ENCODE results near the gene GNAL. TPM values are rescaled to one million over a fixed set of nuclear protein-coding genes. Genes with fewer than 3 reads are reported as not detected.

Gene GNAL
- total and polyA plus RNA-seq, 3 donors from 2014 or later, result 11.6 to 12.8 (median 12.1) TPM

DNA sequence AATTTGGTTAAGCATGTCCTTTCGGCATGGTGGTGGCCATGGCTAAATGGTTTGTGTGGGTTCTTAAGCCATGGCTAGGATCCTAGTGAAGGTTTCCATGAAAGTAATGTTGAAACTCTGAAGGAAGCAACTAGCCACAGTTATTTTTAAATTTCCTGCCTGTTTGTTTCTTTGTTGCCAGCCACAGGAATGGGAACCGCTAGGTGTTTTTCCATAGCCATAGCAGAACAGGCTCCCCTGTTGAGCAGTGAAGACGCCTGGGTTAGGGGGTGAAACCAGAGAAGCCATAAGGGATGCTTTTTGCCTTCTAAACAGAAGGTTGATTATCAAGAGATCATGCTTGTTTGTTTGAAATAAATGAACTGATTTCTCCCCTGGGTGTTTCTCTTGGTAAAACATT, 102.1 kb downstream of the GNAL start:
- H3K36me3 ChIP-seq (ENCODE audit: low read depth, missing control alignments), result no peaks in the 10 kb centered on the region
- H3K9me3 ChIP-seq, result no peaks in the 10 kb centered on the region
- no peak overlapping the region for H3K4me3 ChIP-seq
- DNase-seq, result no peak
- TF ChIP-seq, protein P1, sequence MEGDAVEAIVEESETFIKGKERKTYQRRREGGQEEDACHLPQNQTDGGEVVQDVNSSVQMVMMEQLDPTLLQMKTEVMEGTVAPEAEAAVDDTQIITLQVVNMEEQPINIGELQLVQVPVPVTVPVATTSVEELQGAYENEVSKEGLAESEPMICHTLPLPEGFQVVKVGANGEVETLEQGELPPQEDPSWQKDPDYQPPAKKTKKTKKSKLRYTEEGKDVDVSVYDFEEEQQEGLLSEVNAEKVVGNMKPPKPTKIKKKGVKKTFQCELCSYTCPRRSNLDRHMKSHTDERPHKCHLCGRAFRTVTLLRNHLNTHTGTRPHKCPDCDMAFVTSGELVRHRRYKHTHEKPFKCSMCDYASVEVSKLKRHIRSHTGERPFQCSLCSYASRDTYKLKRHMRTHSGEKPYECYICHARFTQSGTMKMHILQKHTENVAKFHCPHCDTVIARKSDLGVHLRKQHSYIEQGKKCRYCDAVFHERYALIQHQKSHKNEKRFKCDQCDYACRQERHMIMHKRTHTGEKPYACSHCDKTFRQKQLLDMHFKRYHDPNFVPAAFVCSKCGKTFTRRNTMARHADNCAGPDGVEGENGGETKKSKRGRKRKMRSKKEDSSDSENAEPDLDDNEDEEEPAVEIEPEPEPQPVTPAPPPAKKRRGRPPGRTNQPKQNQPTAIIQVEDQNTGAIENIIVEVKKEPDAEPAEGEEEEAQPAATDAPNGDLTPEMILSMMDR (IDR thresholded peaks at IDR 0.05), result no peak
- TF ChIP-seq POLR2A (IDR thresholded peaks at IDR 0.05), result no peak
- no peaks in the 10 kb centered on the region for H3K27me3 ChIP-seq
- H3K4me1 ChIP-seq, result no peaks in the 10 kb centered on the region
- no peak overlapping the region for H3K27ac ChIP-seq
- whole genome bisulfite sequencing, 2 donors, result 67 to 77% methylated on average over 3 of the region's 3 CpGs
- intact Hi-C loops (cut with DNase I; ENCODE audit: low total_unique reads), result no loop called here

DNA sequence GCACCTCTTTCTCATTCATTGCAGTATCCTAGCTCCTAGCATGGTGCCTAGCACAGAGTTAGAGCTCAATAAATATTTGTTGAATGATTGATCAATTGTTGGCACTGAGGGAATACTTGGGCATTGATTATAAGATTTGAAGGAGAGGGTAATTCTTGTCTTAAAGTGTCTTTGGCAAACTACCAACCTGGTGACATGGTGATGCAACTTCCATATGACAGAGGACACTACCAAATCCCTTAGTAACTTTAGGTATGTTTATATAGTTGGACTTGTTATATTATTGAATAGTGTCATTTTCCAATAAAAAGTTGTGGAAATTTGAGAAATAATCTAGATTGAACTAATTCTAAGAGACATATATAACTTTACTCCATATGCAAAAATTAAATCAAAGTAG, 103.6 kb downstream of the GNAL start:
- no peaks in the 10 kb centered on the region for H3K9me3 ChIP-seq
- H3K36me3 ChIP-seq (ENCODE audit: low read depth, missing control alignments), result no peaks in the 10 kb centered on the region
- intact Hi-C loops (cut with DNase I; ENCODE audit: low total_unique reads), result no loop called here
- TF ChIP-seq, protein P1 (IDR thresholded peaks at IDR 0.05), result no peak
- no peak for TF ChIP-seq POLR2A (IDR thresholded peaks at IDR 0.05)
- DNase-seq, result no peak
- no peak overlapping the region for H3K27ac ChIP-seq
- H3K4me1 ChIP-seq, result no peaks in the 10 kb centered on the region
- H3K4me3 ChIP-seq, result no peak overlapping the region
- no peaks in the 10 kb centered on the region for H3K27me3 ChIP-seq

DNA sequence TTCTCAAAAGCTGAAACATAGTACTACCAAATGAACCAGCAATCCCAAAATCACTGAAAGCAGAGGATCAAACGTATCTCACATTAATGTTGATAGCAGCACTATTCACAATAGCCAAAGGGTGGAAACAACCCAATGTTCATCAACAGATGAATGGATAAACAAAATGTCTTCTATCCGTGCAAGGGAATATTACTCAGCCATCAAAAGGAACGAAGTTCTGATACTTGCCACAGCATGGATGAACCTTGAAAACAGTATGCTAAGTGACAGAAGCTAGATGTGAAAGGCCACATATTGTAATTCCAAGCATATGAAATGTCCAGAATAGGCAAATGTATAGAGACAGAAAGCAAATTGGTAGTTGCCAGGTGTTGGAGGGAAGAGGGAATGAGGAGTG, 105.1 kb downstream of the GNAL start:
- no peaks in the 10 kb centered on the region for H3K36me3 ChIP-seq (ENCODE audit: low read depth, missing control alignments)
- no peaks in the 10 kb centered on the region for H3K27me3 ChIP-seq
- H3K27ac ChIP-seq, result no peak overlapping the region
- no peak for TF ChIP-seq POLR2A (IDR thresholded peaks at IDR 0.05)
- TF ChIP-seq, protein P1 (IDR thresholded peaks at IDR 0.05), result no peak
- no peak for DNase-seq
- H3K4me1 ChIP-seq, result no peaks in the 10 kb centered on the region
- no peak overlapping the region for H3K4me3 ChIP-seq
- 93 to 95% methylated on average over 3 of the region's 3 CpGs for WGBS, 2 donors
- intact Hi-C loops (cut with DNase I; ENCODE audit: low total_unique reads), result no loop called here
- no peaks in the 10 kb centered on the region for H3K9me3 ChIP-seq

DNA sequence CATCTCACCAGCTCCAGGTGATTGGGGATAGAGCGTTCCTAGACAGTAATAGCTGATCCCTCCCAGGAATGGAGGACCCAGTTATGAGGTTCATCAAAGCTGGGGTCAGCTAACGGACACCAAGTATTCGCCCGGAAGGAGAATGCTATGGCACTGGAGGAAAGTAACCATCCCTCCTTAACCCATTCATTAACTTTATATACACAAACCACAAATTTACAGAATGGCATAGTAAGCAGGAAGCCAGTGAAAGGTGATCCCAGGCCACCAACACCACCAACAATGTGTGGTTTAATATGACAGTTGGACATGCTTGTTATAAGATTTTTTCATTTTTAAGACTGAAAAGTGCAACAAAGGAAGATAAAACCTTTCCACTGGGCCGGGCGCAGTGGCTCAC, 106.9 kb downstream of the GNAL start:
- WGBS, 2 donors, result 88 to 89% methylated on average over 6 of the region's 6 CpGs
- Histone ChIP-seq H3K27me3 (no peaks in the 10 kb centered on the region), H3K9me3 (no peaks in the 10 kb centered on the region), H3K27ac (no peak overlapping the region), H3K4me3 (no peak overlapping the region), H3K36me3 (ENCODE audit: low read depth, missing control alignments) (no peaks in the 10 kb centered on the region), H3K4me1 (no peaks in the 10 kb centered on the region)
- no peak for TF ChIP-seq POLR2A (IDR thresholded peaks at IDR 0.05)
- TF ChIP-seq, protein P1 (IDR thresholded peaks at IDR 0.05), result no peak
- intact Hi-C loops (cut with DNase I; ENCODE audit: low total_unique reads), result no loop called here
- no peak for DNase-seq

DNA sequence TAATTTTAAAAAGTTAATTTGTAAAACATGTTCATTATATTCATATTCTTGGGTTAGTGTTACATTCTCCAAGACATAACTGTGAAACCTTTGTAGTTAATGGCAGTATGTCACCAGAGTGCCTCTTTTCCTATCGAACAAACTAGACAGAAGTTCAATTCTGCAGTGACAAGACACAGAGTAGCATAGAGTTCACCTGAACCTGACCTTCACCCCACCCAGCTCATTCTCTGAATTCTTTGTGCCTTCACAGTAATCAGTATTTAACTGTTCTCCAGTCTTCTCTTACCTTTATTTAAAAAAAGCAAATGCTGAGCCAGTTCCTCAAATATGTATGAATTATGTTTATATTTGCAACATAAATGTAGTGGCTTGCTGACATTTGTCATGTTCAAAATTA, 109.2 kb downstream of the GNAL start:
- intact Hi-C loops (cut with DNase I; ENCODE audit: low total_unique reads), result no loop called here
- Histone ChIP-seq H3K4me3 (no peak overlapping the region), H3K36me3 (ENCODE audit: low read depth, missing control alignments) (no peaks in the 10 kb centered on the region), H3K27ac (no peak overlapping the region), H3K9me3 (no peaks in the 10 kb centered on the region), H3K4me1 (no peaks in the 10 kb centered on the region), H3K27me3 (no peaks in the 10 kb centered on the region)
- no peak for TF ChIP-seq POLR2A (IDR thresholded peaks at IDR 0.05)
- TF ChIP-seq, protein P1 (IDR thresholded peaks at IDR 0.05), result no peak
- DNase-seq, result no peak
- 33 to 45% methylated on average over 1 of the region's 1 CpG for WGBS, 2 donors

Data from testis (tissue), 3 donors.